Retina (tissue), 1 donor: Measurements from ENCODE around the gene PRKG1.

ENCODE experiments used
- DNase-seq: peaks from one replicate; pipeline ENCODE4 v3.0.0-alpha.2; 2016

PRKG1 gene

GRCh38 chr10:51077074-51077473 is 2.8 kb downstream of the PRKG1 start:
- no peak for DNase-seq

DNA sequence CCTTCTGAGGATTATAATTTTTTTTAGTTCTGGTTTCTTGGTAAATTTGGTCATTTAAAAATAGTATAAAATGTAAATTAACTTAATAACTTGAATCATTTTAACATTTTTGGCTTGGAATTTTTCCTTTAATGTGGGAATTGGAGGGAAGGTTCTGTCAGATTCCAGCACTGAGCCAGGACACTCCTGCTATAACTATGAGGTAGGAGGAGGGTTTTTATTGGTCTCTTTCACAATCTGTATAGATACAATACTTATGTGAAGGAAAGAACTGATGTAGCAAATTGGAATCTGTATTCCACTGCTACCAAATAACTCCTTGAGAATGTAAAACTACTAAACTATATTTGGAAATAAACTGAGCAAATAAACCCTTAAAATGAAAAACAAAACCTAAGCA is 3.2 kb downstream of the PRKG1 start:
- DNase-seq = no peak

DNA sequence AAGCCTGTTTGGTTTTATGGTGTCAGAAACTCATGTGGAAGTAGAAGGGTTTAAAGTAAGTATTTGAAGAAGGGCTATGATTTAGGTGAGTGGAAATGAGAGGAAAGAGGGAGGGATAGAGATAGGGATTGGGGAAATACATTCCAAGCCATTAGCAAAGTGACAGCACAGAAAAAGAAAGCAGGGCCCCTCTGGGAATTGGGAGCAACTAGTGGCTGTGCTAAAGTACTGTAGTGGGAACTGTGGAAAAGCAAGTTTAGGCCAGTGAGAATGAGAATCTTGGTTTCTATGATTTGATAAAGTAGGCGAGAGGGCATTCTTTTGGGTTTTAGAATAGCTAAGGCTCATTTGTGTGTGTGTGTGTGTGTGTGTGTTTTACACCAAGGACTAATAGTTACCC is 5.0 kb downstream of the PRKG1 start:
- no peak for DNase-seq

DNA sequence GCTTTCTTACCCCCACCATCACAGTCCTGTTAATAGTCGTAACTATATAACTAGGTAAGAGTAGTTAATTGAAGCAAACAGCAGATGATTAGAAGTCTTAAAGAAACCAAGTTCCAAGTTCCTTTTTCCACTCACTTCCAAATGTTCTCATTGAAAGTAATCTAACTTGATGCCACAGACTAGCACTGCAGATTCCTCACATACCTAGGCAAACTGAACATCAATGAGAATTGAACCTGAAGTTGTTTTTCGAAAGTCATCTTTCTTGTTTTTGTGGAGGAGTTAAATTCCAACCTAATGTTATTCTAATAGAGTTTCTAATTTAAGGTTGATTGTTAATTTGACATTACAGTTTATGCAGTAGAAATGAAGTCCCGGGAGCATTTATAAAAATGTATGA is 5.5 kb downstream of the PRKG1 start:
- no peak for DNase-seq

DNA sequence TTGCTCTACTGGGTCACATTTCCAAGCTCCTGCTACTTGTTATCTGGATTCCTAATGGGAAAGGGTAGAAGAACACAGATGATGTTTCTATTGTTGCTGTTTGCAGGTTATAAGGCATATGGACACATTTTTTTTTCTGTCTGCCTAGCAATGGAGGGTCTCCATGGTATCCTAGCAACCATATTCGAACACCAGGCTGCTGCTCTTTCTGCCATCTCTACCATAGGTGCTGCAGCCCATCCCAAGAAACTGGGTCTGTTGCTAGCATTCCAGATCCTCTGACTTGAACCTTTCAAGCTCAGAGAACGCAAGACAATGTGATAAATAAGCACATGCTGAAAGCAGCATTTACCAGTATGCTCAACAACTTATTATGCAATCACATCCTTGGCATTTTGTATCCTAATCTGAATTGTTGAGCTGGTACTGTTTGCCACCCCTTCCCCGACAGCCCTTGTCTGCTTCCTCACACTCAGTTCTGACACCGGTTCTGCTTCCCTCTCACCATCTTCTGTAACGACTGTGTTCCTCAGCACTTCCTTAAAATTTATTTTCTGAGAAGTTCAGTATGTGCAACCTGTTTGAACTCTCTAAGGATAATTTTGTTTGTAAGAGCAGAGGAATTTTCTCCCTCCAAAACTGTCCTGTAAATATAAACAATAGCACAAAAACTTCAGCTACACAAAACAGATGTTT is 6.2 kb downstream of the PRKG1 start:
- DNase-seq = no peak

GRCh38 chr10:51082857-51083256 is 8.6 kb downstream of the PRKG1 start:
- no peak for DNase-seq

DNA sequence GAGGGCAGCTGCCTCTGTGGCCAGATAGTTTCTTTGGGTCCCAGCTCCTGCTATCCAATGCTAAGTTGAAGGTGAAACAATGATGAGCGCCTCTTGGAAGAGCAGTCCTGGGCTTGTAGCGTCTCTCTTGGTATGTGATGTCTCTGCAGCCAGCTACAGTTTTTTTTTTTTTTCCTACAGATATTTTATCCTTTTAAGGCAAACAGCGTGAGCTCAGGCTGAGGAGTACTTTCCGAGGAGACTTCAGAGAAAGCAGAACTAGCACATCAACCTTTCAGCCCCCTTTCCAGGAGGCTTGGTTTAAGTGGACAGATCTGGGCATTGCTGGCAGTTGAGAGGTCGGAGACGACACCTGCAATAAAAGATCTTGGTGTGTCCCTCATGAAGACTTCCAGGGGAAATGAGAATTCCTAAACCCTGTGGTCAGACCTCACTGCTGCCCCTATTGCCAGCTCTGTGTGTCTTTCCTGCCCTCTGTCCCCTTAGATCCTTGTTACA is 9.1 kb downstream of the PRKG1 start:
- DNase-seq = no peak

- DNase-seq = no peak
These were observed 10.9 kb downstream of the PRKG1 start for GRCh38 chr10:51085204-51085603.

- DNase-seq = no peak
These were observed 12.4 kb downstream of the PRKG1 start for GRCh38 chr10:51086710-51087109.

- no peak for DNase-seq
These were observed 12.8 kb downstream of the PRKG1 start for GRCh38 chr10:51087114-51087513.

- DNase-seq = no peak
These were observed 15.9 kb downstream of the PRKG1 start for GRCh38 chr10:51090190-51090589.

GRCh38 chr10:51092402-51092801 is 18.1 kb downstream of the PRKG1 start:
- DNase-seq = no peak

- no peak for DNase-seq
These were observed 21.2 kb downstream of the PRKG1 start for GRCh38 chr10:51095444-51095843.

DNA sequence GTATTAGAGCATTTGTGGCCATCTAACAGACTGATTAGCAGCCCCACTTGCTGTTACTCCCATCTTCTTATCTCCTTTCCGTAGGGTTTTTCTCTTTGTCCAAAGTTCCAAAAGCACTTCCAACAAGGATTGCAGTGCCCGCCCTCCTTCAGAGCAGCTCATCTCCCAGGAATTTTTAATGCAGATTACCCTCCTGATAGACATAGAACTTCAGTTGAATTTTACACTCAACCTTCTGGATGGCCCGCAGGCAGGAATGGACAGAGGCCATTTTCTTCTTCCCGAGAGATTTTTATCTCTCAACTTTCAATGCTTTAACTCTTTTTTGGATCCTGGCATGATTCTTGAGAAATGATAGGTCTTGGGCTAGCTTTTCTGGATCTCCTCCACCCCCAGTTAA is 23.3 kb downstream of the PRKG1 start:
- DNase-seq = no peak

DNA sequence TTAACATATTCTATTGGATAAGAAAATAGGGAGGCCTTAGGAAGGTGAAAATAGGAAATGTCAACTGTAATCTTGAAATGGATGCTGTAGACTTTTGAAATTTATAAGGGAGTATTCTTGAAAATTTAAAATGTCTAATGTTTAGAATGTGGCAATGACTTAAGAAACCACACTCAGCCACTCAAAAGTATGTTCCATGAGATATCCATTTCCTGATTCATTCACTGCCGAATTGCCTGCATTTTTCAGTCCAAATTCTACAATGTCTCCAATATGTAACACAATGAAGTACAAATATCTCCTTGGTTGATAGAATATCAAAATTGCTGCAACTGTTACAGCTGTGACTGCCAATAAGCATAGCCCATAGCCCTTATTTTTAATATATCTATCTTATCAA is 25.9 kb downstream of the PRKG1 start:
- no peak for DNase-seq

GRCh38 chr10:51103554-51104217 is 29.4 kb downstream of the PRKG1 start:
- DNase-seq = no peak

- no peak for DNase-seq
These were observed 32.1 kb downstream of the PRKG1 start for GRCh38 chr10:51106311-51106945.

DNA sequence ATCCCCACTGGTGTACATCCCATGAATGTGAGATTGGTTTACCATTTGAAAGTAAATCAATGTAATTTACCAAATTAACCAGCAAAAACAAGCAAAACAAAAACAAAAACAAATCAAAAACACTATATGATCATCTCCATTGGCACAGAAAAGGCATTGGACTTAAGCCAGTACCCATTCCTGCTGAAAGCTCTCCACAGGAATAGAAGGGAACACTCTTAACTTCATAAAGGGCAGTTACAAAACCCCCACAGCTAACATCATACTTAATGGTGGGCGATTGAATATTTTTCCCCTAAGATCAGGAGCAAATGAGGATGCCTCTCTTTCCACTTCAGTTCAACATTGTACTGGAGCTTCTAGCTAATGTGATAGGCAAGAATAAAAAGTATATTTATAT is 34.1 kb downstream of the PRKG1 start:
- no peak for DNase-seq

DNA sequence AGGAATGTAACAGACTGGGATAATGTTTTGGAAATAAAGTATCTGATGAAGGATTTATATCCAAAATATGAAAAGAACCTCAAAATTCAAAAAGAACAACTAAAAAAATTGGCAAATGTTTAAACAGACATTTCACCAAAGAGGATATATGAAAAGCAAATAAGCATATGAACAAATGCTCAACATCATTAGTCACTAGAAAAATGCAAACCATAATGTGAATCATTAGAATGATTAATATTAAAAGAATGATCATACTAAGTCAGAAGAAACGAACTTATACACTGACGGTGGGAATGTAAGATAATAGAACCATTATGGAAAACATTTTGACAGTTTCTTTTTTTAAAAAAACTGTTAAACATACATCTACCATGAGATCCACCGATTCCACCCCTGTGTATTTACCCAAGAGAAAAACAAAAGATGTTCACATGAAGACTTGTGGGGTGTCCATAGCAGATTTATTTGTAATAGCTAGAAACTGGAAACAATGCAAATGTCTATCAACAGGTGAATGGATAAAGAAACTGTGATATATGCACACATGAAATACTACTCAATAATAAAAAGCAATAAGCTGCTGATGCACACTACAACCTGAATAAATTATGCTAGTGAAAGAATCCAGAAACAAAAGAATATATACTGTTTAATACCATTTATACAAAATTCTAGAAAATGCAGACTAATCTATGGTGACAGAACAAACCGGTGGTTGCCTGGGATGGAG is 35.7 kb downstream of the PRKG1 start:
- no peak for DNase-seq

DNA sequence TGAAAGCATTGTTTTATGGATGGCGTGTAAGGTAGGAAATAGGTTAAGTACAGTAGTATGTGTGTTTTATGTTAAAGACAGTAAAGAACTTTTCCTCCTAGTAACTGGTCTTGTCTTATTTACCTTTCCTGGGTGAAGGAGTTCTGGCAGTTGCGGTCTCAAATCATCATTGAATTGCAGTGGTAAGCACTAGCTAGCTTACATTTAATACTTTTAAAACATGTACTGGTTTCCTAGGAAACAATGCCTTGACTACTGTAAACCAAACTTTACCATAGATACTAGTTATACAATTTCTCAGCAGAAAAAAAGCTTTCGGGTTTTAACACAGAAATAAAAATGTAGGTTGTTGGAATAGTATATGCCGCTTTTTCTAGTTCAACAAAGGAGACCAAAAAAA is 37.7 kb downstream of the PRKG1 start:
- no peak for DNase-seq

DNA sequence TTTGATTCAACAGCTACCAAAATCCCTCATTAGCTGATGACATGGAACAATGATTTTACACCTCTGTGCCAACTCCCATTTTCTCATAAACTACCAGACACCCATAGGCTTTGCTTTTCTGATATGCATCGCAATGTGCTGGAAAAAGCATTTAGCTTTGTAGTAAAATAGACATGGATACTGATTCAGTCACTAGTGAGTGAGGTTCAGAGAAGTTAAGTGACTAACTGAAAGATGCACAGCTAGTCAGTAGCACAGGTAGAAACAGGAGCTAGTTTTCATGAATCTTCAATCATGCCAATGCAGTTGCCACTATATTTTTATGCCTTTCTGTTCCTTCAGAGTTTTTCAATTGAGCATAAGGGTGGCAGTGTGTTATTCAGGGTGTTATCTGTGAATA is 38.7 kb downstream of the PRKG1 start:
- no peak for DNase-seq

DNA sequence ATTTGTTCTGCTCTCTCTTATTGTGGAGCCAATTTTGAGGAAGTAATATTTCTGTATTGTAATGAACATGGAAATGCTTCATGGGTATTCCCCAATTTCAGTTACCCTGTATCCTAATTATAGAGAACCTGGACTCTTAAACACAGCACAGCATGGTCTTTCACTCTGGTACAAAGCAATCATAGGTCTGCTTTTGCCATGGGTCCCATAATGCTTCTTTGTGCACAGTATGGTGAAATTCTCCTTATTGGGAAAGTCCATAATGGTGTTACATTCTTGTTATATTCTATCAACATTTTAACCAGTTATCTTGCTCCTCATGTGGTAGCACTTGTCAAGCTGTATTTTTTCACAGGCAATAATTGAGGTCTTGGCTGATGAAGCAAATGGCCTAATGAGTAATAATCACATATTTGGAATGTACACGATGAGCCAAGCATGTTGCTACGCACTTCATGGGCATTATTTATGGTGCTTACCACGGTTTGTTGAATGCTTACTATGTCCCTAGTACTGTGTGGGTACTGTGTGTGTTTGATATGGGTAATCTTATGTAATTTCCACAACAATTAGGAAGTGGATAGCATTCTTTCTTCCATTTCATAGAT is 42.9 kb downstream of the PRKG1 start:
- no peak for DNase-seq

GRCh38 chr10:51117794-51118193 is 43.5 kb downstream of the PRKG1 start:
- DNase-seq = no peak
